Ovary (tissue), 3 donors: ENCODE data around the gene TXNRD2.

Experiments
- EP300 ChIP-seq: sonication (generic); formaldehyde crosslinking; IDR thresholded peaks from one replicate; pipeline ENCODE4 v1.6.1; 2017; ENCODE audit warnings: antibody characterized with exemption
- TF ChIP-seq, protein P1 (sequence below), 3 donors: fragments of 450-650 bp in 2 of 3; fragments of 200-600 bp in 1 of 3; IDR thresholded peaks; one replicate each; pipeline versions ENCODE4 v1.5.1 to v1.8.0; 2016 to 2022; ENCODE audit warnings: antibody characterized with exemption in 3 of 3, mild to moderate bottlenecking in 1 of 3
- donor health status: DM: no; HTN: no; CAD: no.

DNA sequence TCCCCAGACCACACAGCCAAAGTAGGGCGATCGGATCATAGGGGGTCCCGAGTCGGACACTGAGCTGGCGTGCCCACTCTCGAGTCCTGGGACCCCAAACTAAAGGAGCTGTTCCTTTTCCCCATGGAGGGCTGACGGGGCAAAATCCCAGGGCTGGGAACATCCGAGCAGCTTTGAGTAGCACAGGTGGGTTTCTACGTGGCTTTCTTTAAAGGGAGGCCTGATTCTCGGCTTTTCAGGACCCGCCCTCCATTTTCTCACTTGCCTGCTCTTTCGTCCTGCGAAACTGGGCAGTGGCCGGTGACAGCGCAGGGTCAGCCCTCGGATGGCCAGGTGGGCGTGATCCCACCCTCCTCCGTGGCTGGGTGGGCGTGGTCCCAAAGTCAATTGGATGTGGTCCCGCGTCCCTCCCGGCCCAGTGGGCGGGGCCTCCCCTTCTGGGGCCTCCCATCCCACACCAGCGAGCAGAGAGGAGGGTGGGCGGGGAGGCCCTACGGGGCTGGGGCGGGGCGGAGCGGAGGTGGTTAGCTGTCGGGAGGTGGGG is 17.5 kb upstream of the TXNRD2 start:
- TF ChIP-seq, protein P1, sequence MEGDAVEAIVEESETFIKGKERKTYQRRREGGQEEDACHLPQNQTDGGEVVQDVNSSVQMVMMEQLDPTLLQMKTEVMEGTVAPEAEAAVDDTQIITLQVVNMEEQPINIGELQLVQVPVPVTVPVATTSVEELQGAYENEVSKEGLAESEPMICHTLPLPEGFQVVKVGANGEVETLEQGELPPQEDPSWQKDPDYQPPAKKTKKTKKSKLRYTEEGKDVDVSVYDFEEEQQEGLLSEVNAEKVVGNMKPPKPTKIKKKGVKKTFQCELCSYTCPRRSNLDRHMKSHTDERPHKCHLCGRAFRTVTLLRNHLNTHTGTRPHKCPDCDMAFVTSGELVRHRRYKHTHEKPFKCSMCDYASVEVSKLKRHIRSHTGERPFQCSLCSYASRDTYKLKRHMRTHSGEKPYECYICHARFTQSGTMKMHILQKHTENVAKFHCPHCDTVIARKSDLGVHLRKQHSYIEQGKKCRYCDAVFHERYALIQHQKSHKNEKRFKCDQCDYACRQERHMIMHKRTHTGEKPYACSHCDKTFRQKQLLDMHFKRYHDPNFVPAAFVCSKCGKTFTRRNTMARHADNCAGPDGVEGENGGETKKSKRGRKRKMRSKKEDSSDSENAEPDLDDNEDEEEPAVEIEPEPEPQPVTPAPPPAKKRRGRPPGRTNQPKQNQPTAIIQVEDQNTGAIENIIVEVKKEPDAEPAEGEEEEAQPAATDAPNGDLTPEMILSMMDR (IDR thresholded peaks at IDR 0.05), result no peak
- no peak for TF ChIP-seq EP300
